NB4 (cell line): ENCODE results near the gene YWHAQ.

ENCODE experiments used
- CTCF ChIP-seq: IDR thresholded peaks from one replicate; pipeline ENCODE4 v1.5.1; 2012; ENCODE audit warnings: low read depth, low read length
- MYC ChIP-seq: IDR thresholded peaks from 2 replicates; pipeline ENCODE4 v1.6.1; 2011; ENCODE audit warnings: low read depth, low read length
- POLR2A ChIP-seq: IDR thresholded peaks from 2 replicates; pipeline ENCODE4 v1.6.1; 2011; ENCODE audit warnings: mild to moderate bottlenecking; ENCODE audit not compliant: insufficient read length; ENCODE audit errors: extremely low read depth
- TF ChIP-seq, protein P1 (sequence below): IDR thresholded peaks from 2 replicates; pipeline ENCODE4 v1.6.1; 2011; ENCODE audit warnings: low read depth, low read length

GRCh38 chr2:9585486-9585885 is 45.3 kb downstream of the YWHAQ start:
- TF ChIP-seq CTCF (no peak), POLR2A (no peak), MYC (no peak)
- TF ChIP-seq, protein P1, sequence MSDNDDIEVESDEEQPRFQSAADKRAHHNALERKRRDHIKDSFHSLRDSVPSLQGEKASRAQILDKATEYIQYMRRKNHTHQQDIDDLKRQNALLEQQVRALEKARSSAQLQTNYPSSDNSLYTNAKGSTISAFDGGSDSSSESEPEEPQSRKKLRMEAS, result no peak
